Thoracic aorta (tissue), 2 donors: ENCODE data around the gene CLSTN3. TPM values are rescaled to one million over a fixed set of nuclear protein-coding genes. Genes with fewer than 3 reads are reported as not detected.

ENCODE experiments used
- ATAC-seq: fragments of 150-250 bp; one replicate; pipeline ENCODE4 v1.8.0; 2017; ENCODE audit warnings: low read depth; ENCODE audit not compliant: insufficient number of reproducible peaks, low FRiP score
- DNase-seq: peaks from one replicate; pipeline ENCODE4 v3.0.0-alpha.2; 2020; ENCODE audit warnings: low spot score
- H3K27ac ChIP-seq, 2 donors: fragments of 200-600 bp; sonication (generic); 1 replicate in 1 of 2; 2 replicates in 1 of 2; pipeline ENCODE4 v1.5.1; 2016; ENCODE audit warnings: mild to moderate bottlenecking in 2 of 2, moderate library complexity in 2 of 2
- H3K27me3 ChIP-seq: fragments of 200-600 bp; sonication (generic); replicated peaks from 2 replicates; pipeline ENCODE4 v1.6.0; 2016; ENCODE audit warnings: mild to moderate bottlenecking; ENCODE audit not compliant: insufficient read depth
- H3K36me3 ChIP-seq: fragments of 200-600 bp; sonication (generic); one replicate; pipeline ENCODE4 v1.5.1; 2016
- H3K4me1 ChIP-seq, 2 donors: fragments of 200-600 bp; sonication (generic); 1 replicate in 1 of 2; 2 replicates in 1 of 2; pipeline versions ENCODE4 v1.5.1 to v1.6.0; 2016; ENCODE audit warnings: low read depth in 2 of 2, mild to moderate bottlenecking in 1 of 2; ENCODE audit not compliant: control insufficient read depth in 1 of 2
- H3K4me3 ChIP-seq: fragments of 200-600 bp; sonication (generic); 2 replicates; pipeline ENCODE4 v1.5.1; 2016; ENCODE audit warnings: mild to moderate bottlenecking
- H3K9me3 ChIP-seq: fragments of 200-600 bp; sonication (generic); 2 replicates; pipeline ENCODE4 v1.5.1; 2016
- total RNA-seq, 2 donors: library from RNA; depleted of rRNA; stranded (reverse); fragments of >200 nt; gene quantifications; one replicate each; pipeline versions ENCODE4 v1.1.0 to v1.2.3, GENCODE V29; 2016
- TF ChIP-seq, protein P1 (sequence below): fragments of 200-600 bp; sonication (generic); IDR thresholded peaks from one replicate; pipeline ENCODE4 v1.5.1; 2019; ENCODE audit warnings: antibody characterized with exemption

CLSTN3 gene
- total RNA-seq, 2 donors from 2014 or later = 27.2 to 28.9 TPM

DNA sequence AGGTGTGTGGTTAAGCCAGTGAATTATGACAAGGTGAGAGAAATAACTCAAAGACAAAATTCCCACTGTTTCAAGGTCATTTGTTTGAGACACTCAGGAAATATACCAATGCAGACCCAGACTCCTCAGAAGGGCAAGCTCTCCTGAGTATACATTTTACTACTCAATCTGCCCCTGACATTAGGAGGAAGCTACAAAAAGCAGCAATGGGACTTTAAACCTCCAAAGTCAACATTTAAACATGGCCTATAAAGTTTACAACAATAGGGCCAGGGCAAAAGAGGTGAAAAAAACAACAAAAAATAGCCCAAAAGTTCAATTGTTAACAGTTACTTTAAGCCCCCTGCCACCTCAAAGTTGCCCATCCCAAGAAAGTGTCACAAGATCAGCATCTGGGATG is 39.8 kb downstream of the CLSTN3 start:
- Histone ChIP-seq H3K27me3 (no peaks in the 10 kb centered on the region), H3K4me1 (no peaks in the 10 kb centered on the region), H3K36me3 (no peaks in the 10 kb centered on the region), H3K4me3 (no peak overlapping the region), H3K27ac (no peak overlapping the region), H3K9me3 (no peaks in the 10 kb centered on the region)
- TF ChIP-seq, protein P1, sequence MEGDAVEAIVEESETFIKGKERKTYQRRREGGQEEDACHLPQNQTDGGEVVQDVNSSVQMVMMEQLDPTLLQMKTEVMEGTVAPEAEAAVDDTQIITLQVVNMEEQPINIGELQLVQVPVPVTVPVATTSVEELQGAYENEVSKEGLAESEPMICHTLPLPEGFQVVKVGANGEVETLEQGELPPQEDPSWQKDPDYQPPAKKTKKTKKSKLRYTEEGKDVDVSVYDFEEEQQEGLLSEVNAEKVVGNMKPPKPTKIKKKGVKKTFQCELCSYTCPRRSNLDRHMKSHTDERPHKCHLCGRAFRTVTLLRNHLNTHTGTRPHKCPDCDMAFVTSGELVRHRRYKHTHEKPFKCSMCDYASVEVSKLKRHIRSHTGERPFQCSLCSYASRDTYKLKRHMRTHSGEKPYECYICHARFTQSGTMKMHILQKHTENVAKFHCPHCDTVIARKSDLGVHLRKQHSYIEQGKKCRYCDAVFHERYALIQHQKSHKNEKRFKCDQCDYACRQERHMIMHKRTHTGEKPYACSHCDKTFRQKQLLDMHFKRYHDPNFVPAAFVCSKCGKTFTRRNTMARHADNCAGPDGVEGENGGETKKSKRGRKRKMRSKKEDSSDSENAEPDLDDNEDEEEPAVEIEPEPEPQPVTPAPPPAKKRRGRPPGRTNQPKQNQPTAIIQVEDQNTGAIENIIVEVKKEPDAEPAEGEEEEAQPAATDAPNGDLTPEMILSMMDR = no peak
- DNase-seq (no peak), ATAC-seq (no peak)

DNA sequence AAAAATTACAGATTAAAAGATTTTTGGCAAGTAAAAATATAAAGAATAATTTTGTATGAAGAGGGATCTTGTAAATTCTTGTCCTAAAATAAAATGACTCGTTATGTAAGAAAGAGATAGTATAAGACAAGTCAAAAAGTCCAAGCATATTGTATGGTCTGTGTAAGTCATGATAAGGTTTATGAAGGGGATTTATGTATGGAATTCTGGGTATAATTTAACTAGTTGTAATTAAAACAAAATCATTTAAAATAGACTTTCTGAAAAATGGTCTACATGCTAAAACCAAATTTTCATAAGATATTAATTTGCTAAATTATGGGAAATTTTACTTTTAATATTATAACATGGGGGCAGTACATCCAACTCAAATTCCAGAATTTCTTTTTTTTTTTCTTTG is 41.7 kb downstream of the CLSTN3 start:
- Histone ChIP-seq H3K36me3 (no peaks in the 10 kb centered on the region), H3K27me3 (no peaks in the 10 kb centered on the region), H3K4me3 (no peak overlapping the region), H3K27ac (no peak overlapping the region), H3K4me1 (no peaks in the 10 kb centered on the region), H3K9me3 (no peaks in the 10 kb centered on the region)
- TF ChIP-seq, protein P1 = no peak
- ATAC-seq = no peak
- no peak for DNase-seq

DNA sequence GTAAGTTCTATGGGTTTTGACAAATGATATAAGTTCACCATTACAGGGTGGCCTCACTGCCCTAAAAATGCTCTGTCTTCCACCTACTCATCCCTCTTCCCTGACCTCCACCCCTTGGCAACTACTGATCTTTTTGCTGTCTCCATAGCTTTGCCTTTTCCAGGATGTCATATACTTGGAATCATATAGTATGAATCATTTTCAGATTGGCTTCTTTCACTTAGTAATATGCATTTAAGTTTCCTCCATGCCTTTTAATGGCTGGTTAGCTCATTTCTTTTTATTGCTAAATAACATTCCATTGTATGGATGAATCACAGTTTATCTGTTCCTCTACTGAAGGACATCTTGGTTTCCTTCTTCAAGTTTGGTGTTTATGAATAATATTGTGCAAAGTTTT is 45.3 kb downstream of the CLSTN3 start:
- Histone ChIP-seq H3K9me3 (no peaks in the 10 kb centered on the region), H3K36me3 (no peaks in the 10 kb centered on the region), H3K27ac (no peak overlapping the region), H3K4me3 (no peak overlapping the region), H3K4me1 (no peaks in the 10 kb centered on the region), H3K27me3 (no peaks in the 10 kb centered on the region)
- TF ChIP-seq, protein P1 = no peak
- ATAC-seq (no peak), DNase-seq (no peak)

DNA sequence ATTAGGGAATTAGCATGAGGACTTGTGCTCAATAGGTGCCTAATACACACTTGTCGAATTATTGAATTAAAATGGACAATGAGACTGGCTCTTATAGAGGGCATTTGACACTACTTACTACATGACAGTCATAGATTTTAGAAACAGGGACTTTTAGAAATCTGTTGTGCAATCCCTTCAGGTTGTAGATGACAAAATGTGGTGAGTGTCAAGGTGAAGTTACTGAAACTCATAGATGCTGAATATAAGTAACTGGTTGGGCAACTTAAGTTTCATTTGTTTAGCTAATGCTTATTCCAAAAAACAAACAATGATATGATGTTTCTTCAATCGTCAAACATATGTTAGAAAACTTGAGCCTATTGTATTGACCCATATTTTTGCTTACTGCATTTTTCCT is 46.4 kb downstream of the CLSTN3 start:
- TF ChIP-seq, protein P1 = no peak
- no peaks in the 10 kb centered on the region for H3K27me3 ChIP-seq
- H3K4me3 ChIP-seq = no peak overlapping the region
- DNase-seq (no peak), ATAC-seq (no peak)
- no peaks in the 10 kb centered on the region for H3K4me1 ChIP-seq
- no peak overlapping the region for H3K27ac ChIP-seq
- no peaks in the 10 kb centered on the region for H3K9me3 ChIP-seq
- H3K36me3 ChIP-seq = no peaks in the 10 kb centered on the region

DNA sequence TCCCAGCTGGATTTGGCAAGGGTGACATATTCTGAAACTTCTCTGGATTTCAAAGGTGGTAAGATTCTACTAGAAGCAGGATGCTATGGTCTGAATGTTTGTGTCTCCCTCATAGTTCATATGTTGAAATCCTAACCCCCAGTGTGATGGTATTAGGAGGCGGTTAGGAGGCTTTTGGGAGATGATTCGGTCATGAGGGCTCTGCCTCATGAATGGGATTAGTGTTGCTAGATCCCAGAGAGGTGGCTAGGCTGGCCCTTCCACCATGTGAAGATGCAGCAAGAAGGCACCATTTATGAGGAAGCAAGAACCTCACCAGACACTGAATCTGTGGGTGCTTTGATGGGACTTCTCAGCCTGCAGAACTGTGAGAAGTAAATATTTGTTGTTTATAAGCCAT is 48.3 kb downstream of the CLSTN3 start:
- Histone ChIP-seq H3K27ac (no peak overlapping the region), H3K27me3 (no peaks in the 10 kb centered on the region), H3K9me3 (no peaks in the 10 kb centered on the region), H3K4me1 (no peaks in the 10 kb centered on the region), H3K4me3 (no peak overlapping the region), H3K36me3 (no peaks in the 10 kb centered on the region)
- ATAC-seq = no peak
- TF ChIP-seq, protein P1 = no peak
- no peak for DNase-seq
